AG04450 (cell line): ENCODE results near the gene SPR. TPM values are rescaled to one million over a fixed set of nuclear protein-coding genes. Genes with fewer than 3 reads are reported as not detected.

Experiments used
- CTCF ChIA-PET: fragments of 300-600, 350-600 bp; formaldehyde crosslinking; extraction: SDS; loops from one replicate; lab custom pipeline; 2022; ENCODE audit warnings: antibody characterized with exemption, inconsistent platforms; lab: Charles Lee
- POLR2A ChIA-PET: fragments of 350-600 bp; formaldehyde crosslinking; extraction: SDS; loops from one replicate; lab custom pipeline; 2021; ENCODE audit warnings: antibody characterized with exemption, inconsistent platforms; lab: Yijun Ruan, JAX
- DNase-seq: peaks from one replicate; pipeline ENCODE4 v3.0.0-alpha.2; 2011; ENCODE audit warnings: low read depth, low spot score
- H3K27ac ChIP-seq: one replicate; pipeline ENCODE4 v1.5.1; 2012; ENCODE audit warnings: low read depth, low read length, control low read depth
- H3K27me3 ChIP-seq: one replicate; pipeline ENCODE4 v1.6.0; 2012; ENCODE audit warnings: low read length; ENCODE audit not compliant: control insufficient read depth, insufficient read depth
- H3K4me3 ChIP-seq: 2 replicates; pipeline ENCODE4 v1.5.1; 2011; ENCODE audit warnings: mild to moderate bottlenecking, low read depth, low read length, control low read depth
- H3K9me3 ChIP-seq: 2 replicates; pipeline ENCODE4 v1.5.1; 2012; ENCODE audit warnings: low read length; ENCODE audit not compliant: control insufficient read depth, insufficient read depth
- CTCF ChIP-seq: IDR thresholded peaks from 2 replicates; pipeline ENCODE4 v1.5.1; 2011; ENCODE audit warnings: low read depth, low read length, control low read depth, inconsistent platforms
- polyA plus RNA-seq: library from polyadenylated mRNA; depleted of rRNA; stranded (reverse); fragments of >200 nt; gene quantifications from 2 replicates; pipeline ENCODE4 v1.2.3, GENCODE V29; 2011; rRNA removed

Gene SPR
- polyA plus RNA-seq, 1 experiment, result 17.5 TPM

GRCh38 chr2:72938455-72938854 is 51.2 kb downstream of the SPR start:
- DNase-seq, result no peak
- ChIA-PET POLR2A (no interaction called here), CTCF (interaction anchor here (1.5 to 4.1 kb wide), 2 partner anchors 35 to 45 kb away, joined by 3 to 17 read pairs; no protein-coding TSS in a partner anchor)
- Histone ChIP-seq H3K4me3 (no peak overlapping the region), H3K27me3 (no peaks in the 10 kb centered on the region), H3K9me3 (no peaks in the 10 kb centered on the region; the same call in 1 of the 2 replicates), H3K27ac (no peak overlapping the region)
- no peak for TF ChIP-seq CTCF

- no peaks in the 10 kb centered on the region; the same call in 1 of the 2 replicates for H3K9me3 ChIP-seq
- H3K27me3 ChIP-seq, result no peaks in the 10 kb centered on the region
- H3K4me3 ChIP-seq, result no peak overlapping the region
- no peak for DNase-seq
- POLR2A ChIA-PET, result no interaction called here
- TF ChIP-seq CTCF, result no peak
- H3K27ac ChIP-seq, result peak overlapping the region; percentile 57
- CTCF ChIA-PET, result interaction anchor here (0.7 to 4.1 kb wide), 4 partner anchors 34 to 273 kb away, joined by 3 to 17 read pairs (median 3); no protein-coding TSS in a partner anchor
Observed at GRCh38 chr2:72940361-72940760, 53.2 kb downstream of the SPR start.

- peak overlapping the region; percentile 57 for H3K27ac ChIP-seq
- H3K9me3 ChIP-seq, result no peaks in the 10 kb centered on the region; the same call in 1 of the 2 replicates
- DNase-seq, result peak; percentile 47
- ChIA-PET POLR2A (no interaction called here), CTCF (interaction anchor here (0.7 to 4.1 kb wide), 4 partner anchors 33 to 272 kb away, joined by 3 to 17 read pairs (median 3); no protein-coding TSS in a partner anchor)
- H3K4me3 ChIP-seq, result no peak overlapping the region
- H3K27me3 ChIP-seq, result no peaks in the 10 kb centered on the region
- TF ChIP-seq CTCF, result no peak
Observed at GRCh38 chr2:72940786-72941185, 53.6 kb downstream of the SPR start.

Other genes starting within 250 kb of the SPR start
- 25.6 and 28.7 TPM in 2 replicates for gene EXOC6B, start 61.4 kb upstream of the SPR start, polyA plus RNA-seq
- gene EMX1, start 30.1 kb downstream of the SPR start, polyA plus RNA-seq, result not detected in 2 replicates
- gene SFXN5, start 184.3 kb downstream of the SPR start, polyA plus RNA-seq, result 11.8 and 13.7 TPM in 2 replicates
- 29.6 and 37.5 TPM in 2 replicates for gene RAB11FIP5, start 225.5 kb downstream of the SPR start, polyA plus RNA-seq